ELR (cell line): ENCODE results near the gene GHDC.

Experiments
- DNase-seq: peaks from one replicate; pipeline ENCODE4 v3.0.0-alpha.2; 2015; ENCODE audit warnings: low read depth

The GHDC gene

GRCh38 chr17:42182927-42183734 is 11.2 kb downstream of the GHDC start:
- DNase-seq: peak; percentile 71

DNA sequence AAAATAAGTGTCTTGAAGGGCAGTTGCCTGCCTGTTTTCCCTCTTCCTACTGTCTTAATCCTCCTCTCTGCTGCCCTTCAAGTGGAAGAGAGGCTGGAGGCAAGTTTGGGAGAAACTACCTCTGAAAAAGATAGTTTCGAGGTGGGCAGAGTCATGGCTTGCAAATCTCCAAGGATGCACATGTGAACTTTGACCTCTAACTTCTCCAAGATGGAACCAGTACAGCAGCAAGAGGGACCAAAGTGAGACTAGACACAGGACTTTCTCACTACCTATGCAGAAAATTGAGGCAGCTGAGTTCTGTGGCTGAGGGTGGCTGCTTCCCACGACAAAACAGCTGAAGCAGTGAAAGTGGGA is 12.5 kb downstream of the GHDC start:
- no peak for DNase-seq

DNA sequence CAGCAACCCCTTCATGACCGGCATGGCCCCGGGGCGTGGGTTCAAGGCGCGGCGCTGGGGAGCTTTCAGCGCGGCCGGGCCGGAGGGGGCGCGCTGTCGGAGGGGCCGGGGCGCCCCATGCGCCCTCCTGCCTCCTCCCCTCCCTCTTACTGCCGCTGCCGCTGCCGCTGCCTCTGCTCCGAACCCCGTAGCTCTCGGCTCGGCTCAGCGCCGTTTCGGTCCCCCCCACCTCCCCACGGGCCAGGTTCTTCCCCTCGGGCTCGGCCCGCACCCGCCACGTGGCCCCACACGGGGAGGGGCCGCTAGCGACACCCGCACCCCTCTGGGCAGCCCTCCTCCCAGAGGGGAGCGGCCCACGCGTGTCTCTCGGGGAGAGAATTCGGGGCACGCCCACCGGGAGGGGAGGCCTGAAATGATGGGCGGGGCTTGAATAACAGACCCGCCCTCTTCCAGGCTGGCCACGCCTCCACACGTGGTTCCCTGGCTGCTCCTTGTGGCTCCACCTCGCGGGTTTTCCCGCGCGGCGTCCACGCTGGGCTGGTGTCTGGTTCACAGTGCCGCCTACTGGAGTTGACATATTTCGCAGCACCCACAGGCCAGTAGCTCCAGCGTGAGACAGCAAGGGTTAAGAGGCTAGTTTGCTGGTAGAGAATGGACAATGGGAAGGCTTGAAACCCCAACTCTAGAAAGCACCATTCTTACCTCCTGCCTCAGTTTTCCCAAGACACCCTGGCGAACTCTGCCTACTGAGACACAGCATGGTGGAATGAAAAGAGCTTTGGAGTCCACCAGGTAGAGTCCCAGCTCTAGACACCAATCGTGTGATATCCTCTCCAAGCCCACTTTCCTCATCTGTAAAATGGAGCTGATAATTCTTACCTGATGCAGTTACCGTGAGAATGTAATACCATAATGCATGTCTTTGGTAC is 13.1 kb downstream of the GHDC start, which contains the start of gene KCNH4:
TSS of gene KCNH4 (minus strand) at position 221 of the 929 bp plus-strand sequence. CDS start at position 24, 197 bp downstream.
- peak; percentile 71 for DNase-seq

DNA sequence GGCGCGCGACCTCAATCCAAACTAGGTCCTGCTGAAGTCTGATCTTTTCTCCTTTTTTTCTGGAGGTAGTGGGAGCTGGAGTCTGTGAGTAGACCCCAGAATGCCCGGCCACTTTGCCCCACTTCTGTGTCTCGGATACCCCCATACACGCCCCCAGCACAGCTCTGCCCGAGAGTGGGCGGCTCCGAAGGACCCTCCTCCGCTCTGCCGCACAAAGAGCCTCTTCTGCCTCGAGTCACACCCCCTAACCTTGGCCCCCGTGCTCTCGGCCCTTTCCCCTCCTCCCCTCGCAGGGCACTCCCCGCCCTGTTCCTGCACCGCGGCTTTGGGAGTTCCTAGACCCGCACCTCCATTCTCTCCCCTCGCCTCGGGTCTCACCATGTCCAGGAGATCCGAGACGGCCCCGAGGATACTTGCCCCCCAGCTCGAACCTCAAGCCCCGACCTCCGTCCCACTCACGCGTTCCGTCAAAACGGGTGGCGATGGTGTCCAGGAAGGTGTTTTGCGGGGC is 13.8 kb downstream of the GHDC start:
- no peak for DNase-seq

DNA sequence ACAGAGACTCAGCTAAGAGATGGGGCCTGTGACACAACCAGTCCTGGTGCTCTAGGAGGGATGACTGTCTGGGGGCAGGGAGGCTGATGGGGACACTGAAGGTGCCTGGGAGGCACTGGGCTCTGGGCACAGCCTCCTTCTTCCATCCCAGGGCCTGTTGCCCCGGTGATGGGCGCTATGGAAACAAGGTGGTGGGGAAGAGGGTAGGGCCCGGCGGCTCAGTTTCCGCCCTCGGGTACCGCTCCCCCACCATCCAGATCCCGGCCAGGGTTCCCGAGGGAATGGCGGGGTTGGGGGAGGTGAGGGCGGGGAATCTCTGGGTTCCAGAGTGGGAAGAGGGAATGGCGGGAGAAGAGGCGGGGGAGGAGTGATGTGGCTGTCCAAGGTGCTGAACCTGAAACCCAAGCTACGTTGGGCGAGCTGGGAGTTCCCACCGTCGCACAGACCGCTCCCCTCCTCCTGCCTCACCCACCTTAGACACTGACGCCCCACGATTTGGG is 14.3 kb downstream of the GHDC start:
- peak; percentile 39 for DNase-seq

DNA sequence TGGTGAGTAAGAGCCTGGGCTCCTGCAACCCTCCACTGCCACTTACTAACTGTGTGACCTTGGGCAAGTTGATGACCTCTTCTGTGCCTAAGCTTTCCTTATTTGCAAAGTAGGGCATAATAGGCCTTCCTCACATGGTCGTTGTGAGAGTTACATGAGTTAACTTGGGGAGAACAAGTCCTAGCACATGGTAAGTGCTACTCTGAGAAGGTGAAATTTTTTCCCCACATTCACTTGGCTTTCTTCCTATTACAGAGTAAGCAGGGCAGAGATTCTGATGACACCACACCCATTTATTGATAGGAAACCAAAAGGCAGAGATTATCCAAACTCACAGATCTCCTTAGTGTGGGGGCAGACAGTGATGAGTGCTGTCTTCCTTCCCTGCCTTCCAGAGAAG is 15.0 kb downstream of the GHDC start:
- DNase-seq: no peak

- no peak for DNase-seq
Observed at GRCh38 chr17:42178817-42179216, 15.5 kb downstream of the GHDC start.

DNA sequence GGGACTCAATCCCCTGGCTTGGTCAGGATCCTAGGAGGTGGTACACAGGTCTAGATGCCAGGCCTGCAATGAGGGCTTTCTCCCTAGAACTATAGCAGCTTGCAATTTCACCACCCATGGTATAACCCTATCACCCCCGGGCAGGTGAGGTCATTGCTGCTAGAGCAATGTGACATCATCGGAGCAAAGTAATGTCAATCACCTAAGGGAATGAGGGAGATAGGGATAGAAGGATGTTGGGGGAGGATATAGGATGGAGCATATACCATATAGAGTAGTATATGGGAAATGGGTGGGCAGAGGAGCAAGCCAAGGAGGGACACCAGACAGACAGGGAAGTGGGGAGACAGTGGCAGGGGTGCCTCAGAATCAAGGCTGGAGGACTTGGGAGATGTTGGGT is 16.6 kb downstream of the GHDC start:
- DNase-seq: no peak

DNA sequence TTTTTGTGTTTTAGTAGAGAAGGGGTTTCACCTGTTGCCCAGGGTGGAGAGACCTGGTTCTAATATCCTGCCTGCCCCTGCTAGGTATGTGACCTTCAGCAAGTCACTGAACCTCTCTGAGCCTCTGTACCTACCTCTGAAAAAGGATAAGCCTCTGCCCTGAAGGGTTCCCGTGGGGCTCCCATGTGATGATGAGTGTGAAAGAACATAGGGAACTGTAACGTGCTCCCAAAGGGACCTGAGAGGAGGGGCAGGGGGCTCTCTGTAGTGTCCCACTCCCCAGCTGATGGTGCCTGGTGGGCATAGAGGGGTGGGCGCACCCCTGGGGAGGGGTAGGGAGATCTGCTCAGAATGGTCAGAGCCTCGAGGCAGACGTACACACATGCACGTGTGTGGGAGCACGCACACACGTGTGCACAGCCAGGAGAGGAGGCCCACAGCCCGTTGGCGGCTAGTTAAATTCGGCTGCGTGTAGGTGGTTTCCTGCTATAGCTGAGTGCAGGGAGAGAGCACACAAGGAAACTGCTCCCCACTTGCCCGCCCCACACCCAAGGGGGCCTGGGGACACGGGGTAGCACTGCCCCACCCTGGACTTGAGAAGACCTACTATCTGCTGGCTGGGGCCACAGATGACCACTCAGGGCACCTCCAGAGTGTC is 20.0 kb downstream of the GHDC start:
- DNase-seq: no peak

DNA sequence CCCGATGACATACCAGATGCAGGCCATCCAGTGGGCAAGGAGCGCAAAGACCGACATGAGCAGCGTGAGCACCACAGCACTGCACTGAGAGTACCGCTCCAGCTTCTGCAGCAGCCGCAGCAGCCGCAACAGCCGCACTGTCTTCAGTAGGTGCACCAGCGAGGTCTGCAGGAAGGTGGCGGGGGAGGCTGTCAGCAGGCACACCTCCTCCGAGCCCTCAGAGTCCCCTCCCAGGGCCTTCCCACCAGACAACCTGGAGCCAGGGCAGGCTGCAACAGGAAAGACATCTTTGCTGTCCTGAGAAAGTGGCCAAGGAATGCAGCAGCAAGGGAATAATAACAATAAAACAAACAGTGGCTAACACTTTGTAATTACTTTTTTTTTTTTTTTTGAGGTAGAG is 22.5 kb downstream of the GHDC start:
- no peak for DNase-seq

DNA sequence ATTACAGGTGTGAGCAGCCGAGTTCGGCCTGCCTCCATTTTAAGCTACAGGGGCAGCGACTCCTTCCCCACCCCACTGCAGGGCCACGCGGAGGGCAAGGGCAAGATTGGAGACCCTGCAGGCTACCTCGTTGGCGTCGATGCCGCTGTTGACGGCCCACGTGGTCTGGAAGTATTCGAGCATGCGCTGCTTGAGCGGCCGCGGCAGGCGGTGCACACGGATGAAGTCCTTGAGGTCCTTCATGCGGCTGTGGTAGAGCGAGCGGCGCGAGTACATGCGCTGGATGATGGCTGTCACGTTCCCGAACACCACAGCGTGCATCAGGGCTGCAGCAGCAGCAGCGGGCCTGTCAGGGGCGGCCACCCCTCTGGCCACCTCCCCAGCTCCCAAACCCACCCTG is 24.9 kb downstream of the GHDC start:
- DNase-seq: no peak

- DNase-seq: no peak
Observed at GRCh38 chr17:42167807-42168206, 26.5 kb downstream of the GHDC start.

DNA sequence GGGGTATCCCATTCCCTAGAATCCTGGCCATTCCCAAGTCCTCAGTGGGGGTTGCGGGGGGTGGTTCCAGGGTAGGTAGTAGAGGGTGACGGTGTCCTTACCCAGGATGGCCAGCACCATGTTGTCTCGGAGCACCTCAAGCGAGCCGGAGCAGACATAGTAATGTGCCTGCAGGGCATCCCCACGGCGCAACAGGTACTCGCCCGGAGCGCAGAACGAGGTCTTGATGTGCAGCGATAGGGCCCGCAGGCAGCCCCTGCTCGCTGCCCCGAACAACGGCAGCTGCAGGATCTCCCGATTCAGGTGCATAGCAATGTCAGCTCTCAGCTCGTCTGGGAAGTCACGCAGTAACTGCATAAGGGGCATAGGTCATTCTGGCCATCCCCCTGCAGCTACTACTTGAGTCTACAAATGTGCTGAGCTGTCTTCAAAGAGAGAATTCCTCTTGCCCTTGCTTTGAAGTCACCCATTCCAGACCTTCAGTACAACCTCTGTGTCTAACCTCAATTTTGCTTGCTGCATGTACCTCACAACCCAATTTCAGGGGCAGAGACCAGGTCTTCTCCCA is 28.0 kb downstream of the GHDC start:
- DNase-seq: no peak

- no peak for DNase-seq
Observed at GRCh38 chr17:42165751-42166150, 28.5 kb downstream of the GHDC start.

DNA sequence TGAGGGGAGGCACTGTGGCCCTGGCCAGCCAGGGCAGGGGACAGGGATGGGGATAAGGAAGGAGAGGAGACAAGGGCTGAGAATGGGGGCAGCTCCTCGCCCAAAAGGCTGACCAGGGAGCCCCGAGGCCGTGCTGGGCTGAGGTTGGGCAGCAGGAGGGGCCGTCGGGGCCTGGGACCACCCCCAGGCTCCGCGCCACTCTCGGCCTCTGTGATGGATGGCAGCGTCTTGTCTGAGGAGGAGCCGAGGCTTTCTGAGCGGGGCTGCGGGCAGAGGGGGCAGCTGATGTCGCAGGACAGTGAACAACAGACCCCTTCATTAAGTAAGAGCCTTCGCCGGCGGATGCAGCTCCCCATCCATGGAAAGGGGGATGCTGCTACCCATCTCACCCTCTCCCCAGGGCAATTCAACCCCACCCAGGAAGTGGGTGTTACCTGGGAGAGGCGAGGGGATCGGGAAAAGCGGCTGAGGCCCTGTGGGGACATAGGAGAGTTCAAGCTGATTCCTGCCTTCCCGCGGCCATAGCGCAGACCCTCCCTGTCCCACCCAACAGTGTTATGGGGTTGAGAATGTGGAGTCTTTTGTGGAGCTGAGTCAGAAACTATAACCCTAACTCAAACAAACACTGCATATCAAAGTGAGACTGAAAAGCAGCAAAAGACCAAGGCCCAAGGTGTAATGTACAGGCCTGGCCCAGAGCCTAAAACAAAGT is 30.4 kb downstream of the GHDC start:
- no peak for DNase-seq

- peak; percentile 25 for DNase-seq
Observed at GRCh38 chr17:42163113-42163512, 31.2 kb downstream of the GHDC start.

GRCh38 chr17:42160531-42160910 is 33.8 kb downstream of the GHDC start:
- DNase-seq: no peak

DNA sequence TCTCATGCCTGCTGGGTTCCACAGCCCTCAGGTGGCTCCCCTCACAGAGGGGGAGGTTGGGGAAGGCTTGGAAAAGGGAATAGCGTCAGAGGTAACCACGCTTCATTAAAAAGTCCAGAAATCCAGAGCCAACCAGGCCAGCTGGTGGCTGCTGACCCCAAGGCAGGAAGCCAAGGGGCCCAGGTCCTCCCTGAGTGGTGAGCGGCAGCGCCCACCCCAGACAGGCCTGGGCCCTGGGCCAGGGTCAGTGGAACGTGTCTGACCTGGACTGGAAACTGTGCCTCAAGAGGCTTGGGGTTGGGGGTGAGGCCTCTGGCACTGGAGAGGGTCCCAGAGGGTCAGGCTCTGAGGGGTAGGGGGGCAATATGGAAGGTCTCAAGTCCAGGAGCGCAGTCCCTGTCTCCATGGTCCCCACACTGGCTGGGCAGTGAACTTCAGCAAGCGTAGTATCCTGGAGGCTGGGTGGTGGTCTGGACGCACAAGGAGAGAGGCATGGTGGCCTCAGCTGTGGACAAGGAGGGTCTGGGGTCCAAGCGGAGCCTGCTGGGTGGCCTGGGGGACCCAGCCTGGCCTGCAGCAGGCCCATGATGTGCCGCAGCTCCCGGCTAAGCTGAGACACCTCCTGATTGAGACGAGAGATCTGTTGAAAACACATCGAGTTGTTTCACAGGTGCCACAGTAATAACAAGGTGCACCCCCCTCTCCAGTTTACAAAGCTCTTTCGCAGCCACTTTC is 34.3 kb downstream of the GHDC start:
- no peak for DNase-seq

- DNase-seq: no peak
Observed at GRCh38 chr17:42155614-42156045, 38.7 kb downstream of the GHDC start.
